Fibroblast of skin of left biceps (primary cell): ENCODE measurements around the gene APBA2.
"Not testable (repeated sequence)": the region's sequence is repeated elsewhere in the genome, so short reads cannot be mapped to it uniquely, and the experiment has no call there.

Source experiments
- DNase-seq, 2 experiments: peaks; one replicate each; pipeline ENCODE4 v3.0.0-alpha.2; 2013; ENCODE audit warnings: low read depth in 2 of 2

APBA2 gene

GRCh38 chr15:29035336-29036285 lies 149.8 kb downstream of the APBA2 start:
- no peak for DNase-seq

DNA sequence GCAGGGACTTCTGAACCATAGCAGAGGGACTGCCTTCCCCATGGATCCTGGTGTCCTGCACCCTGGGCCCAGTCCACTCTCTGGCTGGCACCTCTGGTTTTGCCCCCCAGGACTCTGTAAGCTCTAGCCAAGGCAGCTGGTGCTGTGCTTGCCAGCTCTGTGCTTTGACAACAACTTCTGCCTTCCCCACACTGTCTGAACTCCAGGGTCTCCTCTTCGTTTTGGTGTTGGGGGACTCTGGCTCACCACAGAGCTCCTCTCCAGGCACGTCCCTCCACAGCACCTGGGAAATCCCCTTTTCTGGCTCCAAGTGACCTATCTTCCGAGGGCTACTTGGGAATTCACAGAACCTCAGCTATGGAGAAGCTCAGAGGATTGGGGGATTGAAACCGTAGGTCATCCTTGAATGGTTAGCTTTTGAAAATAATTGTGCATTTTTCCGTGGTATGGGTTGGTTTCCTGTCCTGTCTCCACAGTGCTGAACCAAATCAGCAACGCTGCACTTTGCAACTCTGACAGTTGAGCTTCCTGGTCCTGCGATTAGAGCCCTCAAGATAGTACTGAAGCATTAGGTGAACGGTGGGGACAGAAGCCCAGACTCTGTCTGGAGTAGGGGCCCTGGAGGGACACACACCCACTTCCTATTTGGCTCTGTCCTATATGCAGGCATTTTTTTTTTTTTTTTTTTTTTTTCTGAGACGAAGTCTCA lies 152.4 kb downstream of the APBA2 start:
- DNase-seq: no peak

- DNase-seq: no peak
These were observed 153.9 kb downstream of the APBA2 start for GRCh38 chr15:29039466-29040369.

DNA sequence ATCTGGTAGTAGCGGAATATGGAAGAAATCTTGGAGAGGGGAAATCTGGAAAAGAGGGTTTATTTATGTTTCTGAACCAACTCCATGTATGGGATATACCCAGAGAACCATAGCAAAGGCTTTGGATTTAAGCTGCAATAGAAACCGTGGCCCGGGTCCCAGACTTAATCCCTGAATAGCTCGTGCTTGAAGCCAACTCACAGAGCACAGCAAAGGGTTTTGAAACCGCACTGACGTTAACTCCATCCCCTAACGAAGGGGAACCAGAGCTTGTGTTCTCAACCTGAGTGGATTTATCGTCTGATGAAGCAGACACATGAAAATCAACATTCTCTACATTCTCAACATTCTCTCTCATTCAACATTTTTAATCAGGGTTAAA lies 154.6 kb downstream of the APBA2 start:
- DNase-seq: no peak

DNA sequence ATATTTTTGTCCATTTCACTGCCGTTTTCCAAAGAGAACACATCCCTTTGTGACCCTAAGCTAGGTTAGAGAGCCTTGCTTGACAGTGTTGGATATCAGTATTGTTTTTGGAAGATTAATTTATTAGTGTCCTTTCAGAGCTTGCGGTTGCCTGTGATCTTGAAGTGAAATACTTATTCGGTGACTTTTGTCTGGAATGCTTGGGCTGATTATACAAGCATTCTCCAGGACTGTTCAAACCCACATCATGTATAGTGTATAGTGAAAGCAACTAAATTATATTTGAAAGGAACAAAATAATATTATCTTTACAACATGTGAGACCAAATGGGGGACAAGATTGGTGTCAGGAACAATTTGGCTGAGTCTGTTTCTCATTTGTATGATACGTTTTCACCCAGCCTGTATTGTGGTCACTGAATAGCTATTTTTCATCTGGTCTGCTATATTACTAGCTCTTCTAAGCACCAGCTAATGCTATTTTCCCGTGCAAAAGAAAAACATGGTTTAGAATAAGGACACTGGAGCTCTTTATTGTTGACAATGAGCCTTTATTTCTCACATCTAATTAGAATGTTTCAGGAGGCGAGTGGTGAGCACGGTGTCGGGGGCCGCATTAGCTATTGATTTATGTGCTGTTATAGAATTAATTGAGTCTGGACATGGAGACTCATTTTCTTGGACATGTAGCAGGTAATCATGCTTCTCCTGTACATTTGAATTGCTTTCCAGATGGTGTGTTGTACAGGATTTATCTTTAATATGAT lies 158.1 kb downstream of the APBA2 start:
- DNase-seq: no peak

DNA sequence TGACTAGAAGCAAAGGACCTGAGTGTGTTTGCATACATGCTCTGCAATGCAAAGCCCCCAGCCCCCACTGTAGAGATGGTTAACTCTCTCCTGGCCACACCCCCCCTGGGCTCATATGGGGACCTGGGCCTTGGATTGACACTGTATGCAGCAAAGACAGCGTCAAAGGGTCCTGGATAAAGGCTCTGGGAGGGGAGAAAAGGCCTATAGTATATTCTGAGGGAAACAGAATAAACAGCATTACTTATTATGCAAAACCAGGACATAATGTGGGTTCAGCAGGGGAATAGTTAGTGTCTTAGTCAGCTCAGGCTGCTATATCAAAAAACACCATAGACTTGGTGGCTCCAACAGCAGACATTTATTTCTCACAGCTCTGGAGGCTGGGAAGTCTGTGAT lies 158.7 kb downstream of the APBA2 start:
- no peak for DNase-seq

DNA sequence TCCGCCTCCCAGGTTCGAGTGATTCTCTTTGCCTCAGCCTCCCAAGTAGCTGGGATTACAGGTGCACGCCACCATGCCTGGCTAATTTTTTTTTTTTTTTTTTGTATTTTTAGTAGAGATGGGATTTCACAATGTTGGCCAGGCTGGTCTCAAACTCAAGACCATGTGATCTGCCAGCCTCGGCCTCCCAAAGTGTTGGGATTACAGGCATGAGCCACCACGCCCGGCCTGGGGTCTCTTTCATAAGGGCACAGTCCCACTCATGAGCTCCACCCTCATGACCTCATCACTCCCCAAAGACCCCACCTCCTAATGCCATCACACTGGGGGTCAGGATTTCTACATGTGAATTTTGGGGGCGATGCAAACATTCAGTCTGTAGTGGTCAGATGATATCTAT lies 159.4 kb downstream of the APBA2 start:
- not testable (repeated sequence) for DNase-seq

DNA sequence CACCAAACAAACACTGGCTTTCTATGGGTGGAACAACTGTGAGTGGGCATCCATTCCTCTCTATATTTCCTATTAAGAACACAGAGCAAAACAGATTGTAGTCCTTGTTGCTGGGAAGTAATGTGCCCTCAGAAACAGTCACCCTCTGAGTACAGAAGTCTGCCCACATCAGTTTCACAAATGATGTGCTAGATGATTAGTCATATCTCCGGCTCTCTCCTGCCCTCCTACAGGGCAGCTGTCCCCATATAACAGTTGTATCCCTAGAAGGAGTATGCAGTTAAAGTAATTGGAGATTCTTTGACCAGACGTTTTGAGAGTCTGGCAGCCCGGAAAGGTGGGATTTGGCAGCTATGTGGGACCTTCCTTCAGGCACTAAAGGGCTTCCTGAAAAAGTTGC lies 159.9 kb downstream of the APBA2 start:
- DNase-seq: no peak

DNA sequence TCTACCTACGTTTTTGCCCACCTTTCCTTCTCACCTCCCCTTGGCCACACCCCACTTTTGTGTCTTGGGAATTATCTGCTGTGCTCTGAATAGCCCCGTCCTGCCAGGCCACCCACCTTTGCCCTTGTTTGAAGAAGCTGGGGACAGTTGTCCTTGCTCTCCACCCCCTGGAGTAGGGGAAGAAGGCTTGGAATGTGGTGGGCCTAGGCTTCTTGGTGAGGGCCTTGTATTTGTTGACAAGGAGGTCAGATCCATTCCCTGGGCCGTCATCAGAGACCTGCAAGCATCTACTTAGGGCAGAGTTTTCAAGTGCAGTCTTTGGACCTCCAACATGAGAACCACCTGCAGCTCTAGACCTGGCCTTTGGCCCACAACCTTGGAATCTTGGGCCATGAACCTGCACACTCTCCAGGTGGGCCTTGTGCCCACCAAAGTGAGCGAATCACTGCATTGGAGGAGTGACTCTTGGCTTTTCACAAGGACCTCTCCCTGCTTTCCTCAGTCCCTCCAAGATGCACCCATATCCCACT lies 160.6 kb downstream of the APBA2 start:
- DNase-seq: no peak

- no peak for DNase-seq
These were observed 161.2 kb downstream of the APBA2 start for GRCh38 chr15:29046977-29047376.

- no peak for DNase-seq
These were observed 162.2 kb downstream of the APBA2 start for GRCh38 chr15:29048011-29048410.

DNA sequence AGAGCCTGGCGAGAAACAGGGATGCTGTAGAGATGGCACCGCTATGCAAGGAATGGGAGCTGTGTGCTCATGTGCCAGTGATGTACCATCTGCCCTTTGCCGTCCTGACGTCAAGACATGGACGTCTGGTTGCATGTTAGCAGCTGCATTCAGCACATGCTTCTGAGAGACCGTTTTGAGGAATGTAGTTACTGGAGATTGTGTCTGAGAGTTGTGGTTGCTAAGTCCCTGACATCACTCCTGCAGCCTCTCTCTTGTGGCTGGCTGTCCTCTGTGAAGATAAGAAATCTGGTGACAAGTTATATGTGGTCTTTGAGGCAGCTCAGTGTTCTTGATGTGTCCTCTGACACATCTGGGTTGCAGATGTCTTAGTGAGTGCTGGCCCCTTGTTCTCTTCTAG lies 165.1 kb downstream of the APBA2 start:
- DNase-seq: peak in 1 of 2 experiments; percentile 12

GRCh38 chr15:29051422-29051821 lies 165.6 kb downstream of the APBA2 start:
- DNase-seq: no peak

DNA sequence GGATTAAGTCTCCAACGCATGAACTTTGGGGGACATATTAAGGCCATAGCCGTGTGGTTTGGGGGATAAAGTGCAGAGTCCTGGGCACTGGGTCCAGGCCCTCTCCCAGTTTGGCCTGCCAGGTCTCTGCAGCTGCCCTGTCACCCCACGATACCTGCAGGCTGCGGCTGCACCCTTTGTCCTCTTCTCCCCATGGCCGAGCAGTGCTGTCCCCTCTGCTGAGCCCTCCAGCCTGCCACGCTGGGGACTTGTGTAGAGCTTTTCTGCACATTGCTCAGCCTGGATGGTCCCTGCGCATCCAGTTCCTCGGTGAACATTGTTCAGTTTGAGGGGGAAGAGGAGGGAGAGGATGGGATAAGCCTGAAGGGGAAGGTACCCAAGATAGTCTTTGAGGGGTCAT lies 167.2 kb downstream of the APBA2 start:
- no peak for DNase-seq

DNA sequence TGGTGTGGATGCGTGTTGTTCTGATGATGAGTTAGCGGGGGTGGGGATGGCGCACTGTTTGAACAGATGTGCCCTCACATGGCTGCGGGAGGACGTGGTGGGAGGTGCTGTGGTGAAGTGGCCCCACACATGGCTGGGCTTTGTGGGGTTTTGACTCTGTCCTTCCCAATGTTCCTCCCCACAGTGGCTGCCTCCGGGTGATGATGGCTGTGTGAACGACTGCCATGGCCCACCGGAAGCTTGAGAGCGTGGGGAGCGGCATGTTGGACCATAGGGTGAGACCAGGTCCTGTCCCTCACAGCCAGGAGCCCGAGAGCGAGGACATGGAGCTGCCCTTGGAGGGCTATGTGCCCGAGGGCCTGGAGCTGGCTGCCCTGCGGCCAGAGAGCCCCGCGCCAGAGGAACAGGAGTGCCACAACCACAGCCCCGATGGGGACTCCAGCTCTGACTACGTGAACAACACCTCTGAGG lies 167.9 kb downstream of the APBA2 start:
- no peak for DNase-seq

- DNase-seq: no peak
These were observed 168.6 kb downstream of the APBA2 start for GRCh38 chr15:29054171-29055045.

DNA sequence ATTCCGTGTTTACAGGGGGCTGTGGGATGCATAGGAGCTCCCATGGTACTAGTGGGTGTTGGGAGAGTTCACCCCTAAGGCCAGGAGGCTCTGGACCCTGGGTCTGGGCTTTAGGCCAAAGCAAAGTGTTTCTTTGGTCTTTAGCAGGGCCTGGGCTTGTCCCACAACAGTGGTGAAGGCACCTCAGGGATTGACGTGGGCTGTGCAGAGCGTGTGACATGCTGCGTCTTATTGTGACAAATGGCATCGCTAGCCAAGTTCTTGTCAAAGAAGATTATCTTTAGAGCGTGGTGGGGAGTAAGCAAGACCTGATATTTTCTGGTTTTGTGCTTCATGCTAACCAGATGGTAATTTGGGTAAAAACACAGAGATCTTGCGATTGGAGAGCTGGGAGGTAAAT lies 170.1 kb downstream of the APBA2 start:
- DNase-seq: no peak

GRCh38 chr15:29056839-29057450 lies 171.2 kb downstream of the APBA2 start:
- DNase-seq: no peak

GRCh38 chr15:29057856-29058255 lies 172.1 kb downstream of the APBA2 start:
- DNase-seq: no peak
